HepG2 (cell line): Measurements from ENCODE around the gene PARP3. TPM values are rescaled to one million over a fixed set of nuclear protein-coding genes. Genes with fewer than 3 reads are reported as not detected.
A peak's percentile ranks its signal among the peaks of the same experiment; 100 is the strongest.

ENCODE experiments used
- ARID5B ChIP-seq: IDR thresholded peaks from 2 replicates; pipeline ENCODE4 v1.4.0; 2020; ENCODE audit warnings: mild to moderate bottlenecking, missing genetic modification reagents
- BATF2 ChIP-seq: sonication (generic); formaldehyde crosslinking; IDR thresholded peaks from 2 replicates; pipeline ENCODE4 v1.8.0; 2022; ENCODE audit warnings: mild to moderate bottlenecking, missing genetic modification reagents, moderate library complexity
- HMG20A ChIP-seq: IDR thresholded peaks from 2 replicates; pipeline ENCODE4 v1.6.1; 2016; ENCODE audit warnings: borderline replicate concordance
- PTBP1 ChIP-seq: fragments of 200-400 bp; formaldehyde crosslinking; IDR thresholded peaks from 2 replicates; pipeline ENCODE4 v1.6.1; 2018; ENCODE audit warnings: low read length, low read depth; ENCODE audit not compliant: poor library complexity, severe bottlenecking
- SP1 ChIP-seq, 2 experiments: fragments of 450-650 bp in 1 of 2; sonication (generic) in 1 of 2; formaldehyde crosslinking in 1 of 2; IDR thresholded peaks; 2 replicates each; pipeline versions ENCODE4 v1.4.0 to v1.6.1; 2016 to 2020; ENCODE audit warnings: missing genetic modification reagents in 1 of 2
- SP5 ChIP-seq: IDR thresholded peaks from 2 replicates; pipeline ENCODE4 v1.6.1; 2016; ENCODE audit warnings: low read depth, borderline replicate concordance
- TEF ChIP-seq: sonication (generic); formaldehyde crosslinking; IDR thresholded peaks from 2 replicates; pipeline ENCODE4 v1.5.0; 2020; ENCODE audit warnings: missing genetic modification reagents
- ZBTB26 ChIP-seq: IDR thresholded peaks from 2 replicates; pipeline ENCODE4 v1.6.1; 2016; ENCODE audit warnings: missing compliant biosample characterization, missing genetic modification reagents, borderline replicate concordance
- ZFP62 ChIP-seq: sonication (generic); formaldehyde crosslinking; IDR thresholded peaks from 2 replicates; pipeline ENCODE4 v1.4.0; 2020; ENCODE audit warnings: missing genetic modification reagents
- ZFY ChIP-seq: sonication (generic); formaldehyde crosslinking; IDR thresholded peaks from 2 replicates; pipeline ENCODE4 v1.4.0; 2020; ENCODE audit warnings: missing genetic modification reagents
- ZNF136 ChIP-seq: sonication (generic); formaldehyde crosslinking; IDR thresholded peaks from 2 replicates; pipeline ENCODE4 v1.8.1; 2022; ENCODE audit warnings: low read depth, mild to moderate bottlenecking, moderate library complexity, missing genetic modification reagents
- ZNF18 ChIP-seq: sonication (generic); formaldehyde crosslinking; IDR thresholded peaks from 2 replicates; pipeline ENCODE4 v1.8.0; 2022; ENCODE audit warnings: mild to moderate bottlenecking, missing genetic modification reagents; ENCODE audit not compliant: insufficient replicate concordance
- ZNF34 ChIP-seq: sonication (generic); formaldehyde crosslinking; IDR thresholded peaks from 2 replicates; pipeline ENCODE4 v1.4.0; 2020; ENCODE audit warnings: mild to moderate bottlenecking, missing genetic modification reagents, borderline replicate concordance
- ZNF430 ChIP-seq: sonication (generic); formaldehyde crosslinking; IDR thresholded peaks from 2 replicates; pipeline ENCODE4 v1.9.0; 2021; ENCODE audit warnings: mild to moderate bottlenecking, missing genetic modification reagents
- ZNF687 ChIP-seq: sonication (generic); formaldehyde crosslinking; IDR thresholded peaks from 2 replicates; pipeline ENCODE4 v1.5.1; 2020; ENCODE audit warnings: mild to moderate bottlenecking, missing genetic modification reagents, moderate library complexity
- polyA plus RNA-seq, 8 experiments: library from polyadenylated mRNA; depleted of rRNA in 3 of 8; stranded (reverse) in 7 of 8; unstranded in 1 of 8; fragments of >200 nt; fragmentation: Illumina TruSeq in 4 of 8; extraction: Trizol in 4 of 8; gene quantifications; 2 replicates each; pipeline versions ENCODE4 v1.2.1 to v1.2.3, GENCODE V29; 2011 to 2016; ENCODE audit warnings: low read depth in 4 of 8, missing spikeins in 1 of 8, mixed read lengths in 1 of 8; ENCODE audit not compliant: insufficient read depth in 1 of 8
- total RNA-seq, 5 experiments: library from RNA; depleted of rRNA; stranded (reverse); fragments of >200 nt; fragmentation: Illumina TruSeq; extraction: Trizol; gene quantifications; 2 replicates each; pipeline ENCODE4 v1.2.3, GENCODE V29; 2016; ENCODE audit warnings: low read depth in 1 of 5

Gene PARP3
- total and polyA plus RNA-seq, 2 of the 13 experiments (the other 11 are each of a cell fraction or from before 2014, with no cell fraction given) = 11.2 to 21.5 TPM

- TF ChIP-seq ZNF430 (CRISPR knock-in tag) (peak; percentile 45; the same call in 1 of the 2 replicates), BATF2 (CRISPR knock-in tag) (no peak), TEF (CRISPR knock-in tag) (no peak), SP5 (0 out of 2 replicates have a peak, but pooled peaks have one; percentile 36), ZFY (peak; percentile 75), PTBP1 (no peak), SP1 (IDR thresholded peaks at IDR 0.05) (no peak), SP1 (CRISPR knock-in tag; IDR thresholded peaks at IDR 0.05) (peak; percentile 29; the same call in 1 of the 2 replicates), ZNF18 (CRISPR knock-in tag) (no peak), ZNF136 (CRISPR knock-in tag) (no peak), ZNF34 (CRISPR knock-in tag) (no peak), HMG20A (no peak), ARID5B (CRISPR knock-in tag) (0 out of 2 replicates have a peak, but pooled peaks have one; percentile 9), ZFP62 (no peak), ZNF687 (no peak; the same call in 1 of the 2 replicates), ZBTB26 (CRISPR knock-in tag) (no peak)
Measured at GRCh38 chr3:51974963-51975851, 33.0 kb downstream of the PARP3 start, which contains the start of gene ABHD14A (continued).
